GM21529 (cell line): ENCODE data around the gene TREH.

Experiments used
- ATAC-seq: cut with Tn5 transposase; IDR thresholded peaks from one replicate; pipeline ENCODE4 v1.9.1; 2021; ENCODE audit not compliant: unreplicated experiment

TREH gene

DNA sequence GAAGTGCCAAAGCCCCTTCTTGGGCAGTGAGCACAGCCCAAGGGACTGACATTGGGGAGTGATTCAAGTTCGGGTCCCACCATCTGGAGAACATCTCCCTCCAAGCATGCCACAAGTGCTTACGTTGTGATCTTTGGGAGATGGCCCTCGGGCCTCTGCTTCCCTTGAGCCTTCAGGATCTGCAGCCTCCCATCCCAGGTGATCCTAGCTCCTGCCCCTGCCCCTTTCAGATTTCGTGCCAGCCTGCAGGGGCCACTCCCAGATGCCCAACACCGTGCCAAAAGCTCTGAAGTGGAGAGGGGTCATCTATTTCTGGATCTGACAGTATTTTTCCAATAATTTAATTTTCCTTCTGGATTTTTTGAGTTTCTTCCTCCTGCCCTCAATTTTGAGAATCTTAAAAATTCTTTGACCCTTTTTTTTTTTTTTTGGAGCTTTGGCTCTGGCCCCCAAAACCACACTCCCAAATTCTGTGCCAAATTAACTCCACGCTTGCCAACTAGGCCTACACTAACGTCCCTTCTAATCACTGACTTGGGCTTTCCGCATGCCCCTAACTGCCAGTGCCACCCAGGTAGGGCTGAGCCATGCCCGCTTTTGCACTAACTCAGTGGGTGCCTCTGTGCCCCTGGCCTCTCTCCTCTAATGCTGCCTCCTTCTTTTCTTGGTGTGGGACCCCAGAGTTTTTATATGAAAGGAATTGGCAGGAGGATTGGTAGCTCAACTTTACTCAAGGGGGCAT is 46.7 kb downstream of the TREH start:
- no peak for ATAC-seq

DNA sequence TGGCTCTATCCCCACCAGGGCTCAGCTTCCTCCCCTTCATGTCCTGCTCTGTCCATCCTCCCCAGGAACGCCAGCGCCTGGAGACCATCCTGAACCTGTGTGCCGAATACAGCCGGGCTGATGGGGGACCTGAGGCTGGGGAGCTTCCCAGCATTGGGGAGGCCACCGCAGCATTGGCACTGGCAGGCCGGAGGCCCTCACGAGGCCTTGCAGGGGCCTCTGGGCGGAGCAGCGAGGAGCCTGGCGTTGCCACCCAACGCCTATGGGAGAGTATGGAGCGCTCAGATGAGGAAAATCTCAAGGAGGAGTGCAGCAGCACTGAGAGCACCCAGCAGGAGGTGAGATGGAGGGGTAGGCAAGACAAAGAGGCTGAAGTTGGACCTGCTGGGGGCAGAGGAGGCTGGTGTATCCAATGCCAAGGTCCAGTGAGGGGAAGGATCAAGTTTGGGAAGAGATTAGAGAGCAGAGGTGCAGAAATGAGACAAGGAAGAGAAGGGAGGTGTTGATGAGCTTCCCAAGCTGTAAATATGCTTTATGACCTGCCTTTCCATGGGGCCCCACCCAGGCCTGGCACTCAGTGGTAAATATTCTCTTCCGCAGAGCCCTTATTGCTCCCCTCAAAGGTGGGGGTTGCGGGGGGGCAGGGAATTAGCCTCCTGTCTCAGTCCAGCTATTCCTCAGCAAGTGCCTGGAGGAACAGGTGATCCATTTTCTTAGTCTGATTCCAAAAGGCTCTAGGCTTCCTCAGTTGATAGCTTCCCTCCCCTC is 48.1 kb downstream of the TREH start:
- ATAC-seq = no peak

DNA sequence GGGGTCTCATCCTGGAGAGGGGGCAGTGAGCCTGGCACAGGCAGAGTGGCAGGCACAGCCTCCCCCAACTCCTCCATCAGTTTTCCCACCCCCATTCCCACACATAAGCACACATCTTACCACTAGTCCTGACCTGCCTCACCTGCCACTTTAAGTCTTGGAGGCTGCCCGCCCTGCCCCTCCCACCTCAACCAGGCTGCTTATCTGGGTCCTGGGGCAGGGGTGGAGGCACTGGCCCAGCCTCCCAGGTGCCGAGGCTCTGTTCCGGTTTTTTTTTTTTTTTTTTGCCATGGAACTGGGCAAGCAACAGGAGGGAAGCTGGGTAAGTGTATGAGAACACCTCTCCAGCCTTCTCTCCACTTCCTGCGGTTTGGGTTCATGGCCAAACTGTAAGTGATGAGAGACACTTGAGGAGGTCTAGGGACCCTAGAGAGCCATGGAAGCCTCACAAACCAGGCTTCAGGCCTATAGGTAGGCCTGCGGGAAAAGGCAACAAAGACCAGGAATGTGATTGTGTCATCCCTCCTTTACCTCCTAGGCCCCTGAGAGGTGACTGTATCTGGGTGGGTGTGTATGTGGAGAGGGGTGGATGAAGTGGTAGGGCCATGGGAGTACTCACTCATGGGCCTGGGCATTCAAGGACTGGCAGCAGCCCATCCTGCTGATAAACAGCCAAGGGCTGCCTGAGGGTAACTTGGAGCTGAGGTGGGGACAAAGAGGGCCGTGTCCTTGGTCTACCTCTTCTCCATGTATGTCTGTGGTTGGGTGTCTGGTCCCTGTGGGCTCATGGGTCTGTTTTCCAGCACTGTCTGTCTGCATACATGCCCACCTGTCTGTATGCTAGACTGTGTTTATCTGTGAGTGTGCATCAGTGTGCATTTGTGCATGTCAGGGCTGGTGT is 49.4 kb downstream of the TREH start:
- no peak for ATAC-seq

DNA sequence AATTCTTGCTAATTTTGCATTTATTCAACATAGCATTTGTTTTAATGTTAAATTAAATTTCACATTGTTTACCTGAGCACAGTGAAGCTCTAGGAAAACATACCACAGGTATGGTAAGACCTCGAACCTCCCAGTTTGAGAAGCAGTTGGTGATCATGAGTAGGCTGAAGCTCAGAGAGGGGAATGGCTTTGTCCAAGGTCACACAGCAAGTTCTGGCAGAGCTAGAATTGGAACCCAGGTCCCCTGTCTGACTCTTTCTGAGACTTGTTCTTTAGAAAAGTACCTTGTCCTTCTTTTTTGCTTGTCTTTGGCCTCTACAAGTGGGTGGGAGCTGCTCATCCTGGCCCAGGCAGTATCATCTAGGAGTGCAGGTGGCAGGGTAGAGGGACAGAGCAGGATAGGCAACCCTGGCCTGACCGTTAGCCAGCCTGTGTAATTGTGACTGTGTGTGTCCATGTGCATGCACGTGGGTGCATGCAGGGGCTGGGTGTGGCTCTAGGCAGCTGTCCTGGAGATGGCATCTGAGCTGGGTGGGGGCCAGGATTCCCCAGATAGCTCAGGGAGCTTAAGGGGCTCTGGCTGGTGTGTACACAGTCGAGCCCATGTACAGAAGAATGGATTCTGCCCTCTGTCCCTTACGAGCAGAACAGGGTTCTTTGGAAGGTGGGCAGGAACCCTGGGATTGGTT is 50.4 kb downstream of the TREH start:
- ATAC-seq = no peak

DNA sequence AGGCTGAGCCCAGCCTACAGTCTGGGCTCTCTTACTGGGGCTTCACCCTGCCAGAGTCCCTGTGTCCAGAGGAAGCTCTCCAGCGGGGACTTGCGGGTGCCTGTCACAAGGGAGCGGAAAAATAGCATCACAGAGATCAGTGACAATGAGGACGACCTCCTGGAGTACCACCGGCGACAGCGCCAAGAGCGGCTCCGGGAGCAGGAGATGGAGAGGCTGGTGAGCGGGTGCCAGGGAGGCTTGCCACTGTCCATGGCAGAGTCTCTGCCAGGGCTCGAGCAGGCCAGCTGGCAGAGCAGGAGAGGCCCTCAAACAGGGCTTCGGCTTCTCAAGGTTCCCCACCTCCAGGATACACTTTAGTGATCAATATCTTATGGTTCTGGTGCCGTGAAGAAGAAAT is 51.0 kb downstream of the TREH start:
- no peak for ATAC-seq

DNA sequence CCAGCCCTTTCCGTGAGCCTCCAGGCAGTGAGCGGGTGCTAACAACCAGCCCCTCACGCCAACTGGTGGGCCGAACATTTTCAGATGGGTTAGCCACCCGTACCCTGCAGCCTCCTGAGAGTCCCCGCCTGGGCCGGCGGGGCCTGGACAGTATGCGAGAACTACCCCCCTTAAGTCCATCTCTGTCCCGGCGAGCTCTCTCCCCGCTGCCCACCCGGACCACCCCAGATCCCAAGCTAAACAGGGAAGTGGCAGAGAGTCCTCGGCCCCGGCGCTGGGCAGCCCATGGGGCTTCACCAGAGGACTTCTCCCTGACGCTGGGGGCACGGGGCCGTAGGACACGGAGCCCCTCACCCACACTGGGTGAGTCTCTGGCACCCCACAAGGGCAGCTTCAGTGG is 51.4 kb downstream of the TREH start:
- no peak for ATAC-seq

DNA sequence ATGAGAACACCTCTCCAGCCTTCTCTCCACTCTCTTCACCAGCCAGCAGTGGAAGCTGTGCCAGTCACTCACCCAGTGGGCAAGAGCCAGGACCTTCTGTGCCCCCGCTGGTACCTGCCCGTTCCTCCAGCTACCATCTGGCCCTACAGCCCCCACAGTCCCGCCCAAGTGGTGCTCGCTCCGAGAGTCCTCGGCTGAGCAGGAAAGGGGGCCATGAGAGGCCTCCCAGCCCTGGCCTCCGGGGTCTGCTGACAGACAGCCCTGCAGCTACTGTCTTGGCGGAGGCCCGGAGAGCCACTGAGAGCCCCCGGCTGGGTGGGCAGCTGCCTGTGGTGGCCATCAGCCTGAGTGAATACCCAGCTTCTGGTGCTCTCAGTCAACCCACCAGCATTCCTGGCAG is 51.9 kb downstream of the TREH start:
- no peak for ATAC-seq

DNA sequence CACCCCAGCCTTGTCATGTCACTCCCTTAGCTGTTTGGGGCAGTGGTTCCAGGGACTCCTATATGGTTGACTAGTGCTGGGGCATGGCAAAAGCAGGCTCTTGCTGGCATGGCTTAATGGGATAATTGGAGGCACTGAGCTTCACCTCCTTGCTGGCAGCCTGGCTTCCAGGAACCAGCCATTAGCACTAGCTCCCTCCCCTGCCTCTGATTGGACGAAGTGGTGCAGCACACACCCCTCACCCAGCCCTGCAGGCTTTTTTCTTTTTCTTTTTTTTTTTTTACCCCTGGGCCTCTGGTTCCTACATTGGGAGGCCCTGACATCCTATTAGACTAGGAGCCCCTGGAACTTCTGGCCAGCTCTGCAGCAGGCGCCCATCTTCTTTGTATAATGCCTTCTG is 53.5 kb downstream of the TREH start:
- no peak for ATAC-seq

DNA sequence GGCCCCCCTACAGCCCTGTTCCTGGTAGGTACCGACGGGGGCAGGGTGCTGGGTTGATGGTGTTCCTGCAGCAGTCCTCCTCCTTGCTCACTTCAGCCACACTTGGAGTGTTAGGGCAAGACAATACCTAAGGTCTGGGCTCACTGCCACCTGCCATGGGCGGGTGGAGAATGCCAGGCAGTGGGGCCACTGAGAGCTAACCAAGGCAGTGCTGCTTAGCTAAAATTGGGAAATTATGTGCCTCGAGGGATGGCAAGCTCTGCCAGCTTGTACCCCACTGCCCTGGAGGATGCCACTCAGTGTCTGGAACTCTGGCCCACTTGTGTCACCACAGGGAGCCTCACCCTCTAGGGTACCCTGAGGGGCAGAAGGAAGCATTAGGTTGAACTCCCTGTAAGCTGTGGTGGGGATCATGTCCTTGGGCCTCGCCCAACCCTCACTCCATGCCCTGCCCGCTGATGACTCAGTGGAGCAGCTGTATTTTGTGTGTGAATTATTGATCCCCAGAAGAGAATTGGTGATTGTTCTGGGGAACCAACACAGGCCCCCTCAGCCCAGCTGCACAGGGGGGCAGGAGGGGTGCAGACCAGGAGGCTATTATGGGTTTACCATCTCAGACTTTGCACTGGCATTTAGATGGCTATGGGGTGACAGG is 54.3 kb downstream of the TREH start:
- no peak for ATAC-seq

DNA sequence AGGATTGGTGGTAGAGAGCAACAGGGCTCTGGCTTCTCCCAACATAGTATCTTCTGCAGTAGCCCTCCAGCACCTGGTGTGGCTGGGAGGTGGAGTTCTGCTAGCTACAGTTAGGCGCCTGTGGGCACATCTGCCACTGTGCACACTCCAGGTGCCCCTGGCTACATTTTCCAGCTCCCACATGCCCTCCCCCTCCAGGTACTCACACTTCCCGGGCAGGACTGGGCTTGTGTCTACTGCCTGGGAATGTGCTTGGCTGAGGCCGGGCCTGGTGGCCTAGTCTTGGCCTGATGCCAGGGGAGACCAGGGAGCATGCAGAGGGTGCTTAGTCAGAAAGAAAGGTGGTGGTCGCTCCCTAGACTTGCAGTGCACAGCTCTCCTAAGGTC is 56.2 kb downstream of the TREH start:
- ATAC-seq = no peak

DNA sequence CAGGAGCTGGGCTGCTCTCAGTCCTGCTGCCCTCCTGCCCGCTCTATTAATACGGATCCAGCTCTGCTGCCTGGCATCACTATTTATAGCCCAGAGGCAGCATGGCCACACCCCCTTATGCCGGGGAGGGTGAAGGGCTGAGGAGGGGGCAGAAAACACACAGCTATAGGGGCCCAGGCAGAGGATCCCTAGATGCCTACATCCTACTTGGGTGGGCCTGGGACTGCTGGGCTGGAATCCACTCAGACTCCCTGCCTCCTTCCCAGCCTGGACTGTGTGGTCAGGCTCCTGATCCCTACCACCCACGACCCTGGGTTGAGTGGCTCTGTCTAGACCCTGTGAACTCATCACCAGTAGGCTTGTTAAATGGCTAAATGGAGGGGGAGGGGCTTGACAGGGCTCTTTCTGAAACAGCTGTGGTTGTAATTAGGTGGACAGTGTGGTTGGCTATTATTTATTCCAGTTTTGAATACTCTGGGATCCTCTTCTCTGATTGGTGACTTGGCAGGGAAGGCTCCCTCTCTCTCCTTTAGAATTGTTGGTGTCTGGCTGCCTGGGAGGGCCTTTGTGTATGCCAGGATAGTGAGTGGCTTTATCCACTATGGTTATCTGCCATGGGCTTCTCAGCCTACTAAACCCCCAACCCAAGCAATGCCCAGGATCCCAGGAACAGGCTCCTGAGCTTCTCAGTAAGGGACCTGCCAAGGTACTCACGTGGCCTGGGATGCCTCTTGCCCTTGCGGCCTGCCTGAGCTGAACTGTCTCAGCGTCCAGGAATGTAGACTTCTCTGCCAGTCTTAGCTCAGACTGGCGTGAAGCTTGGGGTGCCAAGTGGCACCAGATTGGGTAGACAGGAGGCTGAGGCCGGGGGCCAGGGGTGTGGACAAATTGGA is 56.8 kb downstream of the TREH start:
- no peak for ATAC-seq

DNA sequence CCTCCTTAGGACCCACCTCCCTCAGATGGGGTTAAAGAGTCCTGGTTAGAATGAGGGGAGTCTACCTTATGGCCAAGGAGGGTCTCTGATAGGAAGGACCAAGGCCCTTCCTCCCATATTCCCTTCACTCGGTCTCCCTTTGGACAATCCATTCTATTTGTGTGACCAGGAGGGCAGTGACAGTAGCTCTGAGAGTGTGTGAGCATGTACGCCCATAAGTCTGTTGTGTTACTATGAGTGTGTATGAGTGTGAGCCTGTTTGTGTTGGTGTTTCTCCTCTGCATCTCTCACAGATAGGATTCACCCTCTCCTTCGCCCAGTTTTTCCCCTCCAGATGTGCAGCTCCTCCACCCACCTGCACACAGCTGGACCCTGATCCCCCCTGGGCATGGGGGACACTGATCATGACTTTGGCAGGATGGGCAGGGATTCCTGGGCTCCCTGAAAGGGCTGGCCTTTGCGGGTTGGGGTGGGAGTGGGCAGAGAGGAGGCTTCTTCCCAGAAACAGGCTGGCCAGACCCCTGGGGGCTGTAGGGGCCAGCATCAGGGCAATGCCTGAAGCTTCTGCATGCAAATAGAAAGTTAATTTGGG is 57.6 kb downstream of the TREH start:
- no peak for ATAC-seq

DNA sequence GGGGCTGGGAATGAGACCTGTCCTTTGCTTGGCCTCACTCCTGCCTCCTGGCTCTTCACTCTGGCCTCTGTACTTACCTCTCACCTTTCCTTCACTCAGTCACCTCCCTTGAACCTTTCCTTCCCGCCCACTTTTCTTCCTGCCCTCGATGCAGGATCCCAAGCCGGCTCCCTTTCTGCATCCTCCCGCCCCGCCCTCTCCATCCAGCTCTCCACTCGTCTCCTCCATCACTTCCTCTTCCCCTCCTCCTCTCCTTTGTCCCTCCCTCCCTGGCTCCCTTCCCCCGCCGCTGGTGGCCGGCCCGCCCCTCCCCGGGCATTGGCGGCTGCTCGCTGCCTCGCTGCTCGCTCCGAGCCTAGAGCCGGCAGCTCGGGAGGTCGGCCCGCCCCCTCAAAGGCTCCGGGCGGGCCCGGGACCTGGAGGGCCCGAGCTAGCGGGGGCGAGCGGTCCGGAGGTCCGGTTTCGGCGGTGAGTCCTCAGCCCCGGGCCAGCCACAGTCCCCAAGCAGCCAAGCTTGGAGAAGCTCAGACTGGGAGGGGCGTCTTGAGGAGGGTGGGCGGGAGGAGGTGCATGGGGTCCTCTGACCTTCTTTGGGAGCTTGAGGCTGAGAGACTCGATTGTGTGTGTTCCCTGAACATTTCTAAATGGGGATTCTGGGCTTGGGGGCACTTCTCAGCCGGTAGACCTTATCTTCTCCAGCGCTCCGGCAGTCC is 58.2 kb downstream of the TREH start:
- ATAC-seq = no peak

DNA sequence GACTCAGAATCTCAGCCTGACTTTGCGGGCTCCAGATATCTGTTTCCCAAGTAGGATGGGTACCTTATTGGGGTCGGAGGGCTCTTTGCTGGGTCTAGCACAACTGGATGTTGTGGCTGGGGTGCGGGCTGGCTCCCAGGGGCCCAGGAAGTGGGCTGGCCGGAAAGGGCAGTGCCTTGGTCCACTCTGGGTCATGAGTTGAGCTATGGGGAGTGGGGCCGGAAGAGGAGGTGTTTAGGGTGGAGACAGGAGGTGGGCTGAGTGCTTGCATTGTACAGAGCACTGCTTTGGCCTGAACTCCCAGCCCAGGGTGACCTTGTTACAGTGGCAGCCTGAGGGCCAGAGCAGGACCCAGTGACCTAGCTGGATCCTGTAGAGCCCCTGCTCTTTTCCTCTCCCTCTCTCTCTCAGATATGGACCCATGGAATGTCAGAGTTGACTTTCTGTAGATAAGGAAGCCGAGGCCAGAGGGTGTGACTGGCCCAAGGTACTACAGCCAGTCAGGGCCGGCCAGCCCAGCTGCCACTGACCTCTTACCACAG is 58.9 kb downstream of the TREH start:
- no peak for ATAC-seq

DNA sequence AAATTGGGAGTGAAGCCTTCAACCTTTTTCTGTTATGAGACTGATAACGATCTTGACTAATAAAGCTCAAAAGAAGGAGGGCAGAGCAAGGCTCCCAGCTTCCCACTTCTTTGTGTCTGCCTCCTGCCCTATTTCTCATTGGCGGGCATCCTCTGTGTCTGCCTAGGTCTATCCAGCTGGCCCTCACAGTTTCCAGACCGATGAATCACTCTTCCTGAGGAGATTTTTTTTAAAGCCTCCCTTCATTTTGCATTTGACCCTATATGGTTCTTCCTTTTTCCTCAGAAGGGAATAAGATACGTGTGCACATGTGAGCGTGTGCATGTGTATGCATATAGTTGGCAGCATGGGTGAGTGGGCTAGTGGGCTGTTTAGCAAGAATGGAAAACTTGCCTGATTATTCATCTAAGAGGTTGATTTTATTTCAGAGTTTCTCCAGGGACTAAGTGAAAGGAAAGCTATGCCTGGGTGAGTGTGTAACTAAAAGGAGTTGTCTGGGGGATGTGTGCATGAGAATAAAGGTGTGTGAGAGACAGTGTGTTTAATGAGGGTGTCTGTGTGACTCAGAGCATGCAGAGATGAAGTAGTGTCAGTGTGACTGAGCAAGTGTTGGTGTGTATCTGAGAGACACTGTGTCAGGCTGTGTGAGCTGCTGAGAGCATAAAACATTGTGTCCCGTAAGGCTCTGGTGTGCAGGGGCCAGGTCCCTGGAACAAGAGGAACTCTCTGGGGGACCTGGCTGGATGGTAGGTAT is 59.8 kb downstream of the TREH start:
- ATAC-seq = no peak

DNA sequence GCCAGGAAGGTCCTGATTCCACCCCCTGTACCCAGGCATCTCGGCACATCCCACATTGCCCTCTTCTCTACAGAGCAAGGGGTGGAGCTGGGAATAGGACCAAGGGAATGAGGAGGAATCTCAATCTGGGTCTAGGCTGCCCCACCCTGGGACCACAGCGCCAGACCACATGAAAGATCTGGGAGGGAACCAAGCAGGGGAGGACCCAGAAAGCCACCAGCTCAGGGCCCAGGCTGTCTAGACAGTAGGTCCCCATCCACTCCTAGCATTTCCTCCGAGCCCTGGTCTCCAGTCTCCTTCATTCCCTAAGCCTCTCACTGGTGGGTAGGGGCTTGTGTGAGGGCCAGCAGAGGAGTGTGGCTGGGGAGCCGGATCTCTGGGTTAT is 60.5 kb downstream of the TREH start:
- no peak for ATAC-seq

DNA sequence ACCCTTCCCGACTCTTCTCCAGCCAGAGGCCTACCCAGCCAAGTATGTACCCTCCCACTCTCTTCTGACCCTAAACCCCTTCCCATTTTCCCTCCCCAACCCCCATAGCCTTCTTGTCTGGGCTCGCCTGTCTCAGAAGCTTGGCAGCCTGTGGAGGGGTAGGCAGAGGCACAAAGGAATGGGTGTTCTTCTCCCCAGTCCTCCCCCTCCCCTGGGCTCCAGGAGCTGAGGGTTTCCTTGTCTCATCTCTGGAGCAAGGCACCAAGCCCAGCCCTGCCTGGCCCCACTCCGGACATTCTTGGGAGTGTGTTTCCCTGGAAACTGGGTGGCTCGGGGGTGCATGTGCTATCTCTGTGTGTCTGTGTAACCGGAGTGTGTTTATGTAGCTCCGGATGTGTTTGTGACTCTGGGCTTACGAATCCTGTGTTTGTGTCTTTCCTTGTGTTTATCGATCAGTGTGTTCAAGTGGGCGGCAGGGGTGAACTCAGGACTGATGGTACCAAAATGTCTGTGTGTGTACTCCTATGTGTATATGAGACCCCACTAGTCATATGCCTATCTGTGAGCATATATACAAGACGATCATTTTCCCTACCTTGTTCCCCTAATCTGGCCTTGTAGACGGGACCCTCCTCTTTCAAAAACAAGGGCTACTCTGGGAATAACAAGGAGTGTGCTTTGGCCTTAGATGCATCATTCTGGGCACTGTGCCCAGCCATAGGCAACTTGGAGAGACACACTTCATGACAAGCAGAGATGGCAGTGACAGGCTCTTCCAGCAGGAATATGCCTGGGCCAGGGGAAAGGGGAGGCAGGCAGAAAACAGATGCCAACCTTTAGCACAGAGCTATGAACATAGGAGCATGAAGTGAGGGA is 61.1 kb downstream of the TREH start:
- ATAC-seq = no peak
